IPS-20b (cell line): ENCODE measurements around the gene POLR2C.
"Not testable (repeated sequence)": the region's sequence is repeated elsewhere in the genome, so short reads cannot be mapped to it uniquely, and the experiment has no call there.

Experiments
- H3K27ac ChIP-seq: one replicate; pipeline ENCODE4 v1.5.1; 2013; ENCODE audit warnings: low read length
- H3K27me3 ChIP-seq: 2 replicates; pipeline ENCODE4 v1.6.1; 2013; ENCODE audit warnings: mild to moderate bottlenecking, low read length, inconsistent platforms; ENCODE audit not compliant: insufficient read depth
- H3K36me3 ChIP-seq: 2 replicates; pipeline ENCODE4 v1.6.1; 2013; ENCODE audit warnings: low read depth, mild to moderate bottlenecking, inconsistent platforms, low read length, moderate library complexity; ENCODE audit not compliant: insufficient read depth
- H3K4me1 ChIP-seq: 2 replicates; pipeline ENCODE4 v1.6.1; 2013; ENCODE audit warnings: mild to moderate bottlenecking, control low read depth, inconsistent platforms, low read length, moderate library complexity; ENCODE audit not compliant: insufficient read depth
- H3K4me3 ChIP-seq: 2 replicates; pipeline ENCODE4 v1.5.1; 2013; ENCODE audit warnings: mild to moderate bottlenecking, low read length, inconsistent platforms
- H3K9ac ChIP-seq: 2 replicates; pipeline ENCODE4 v1.6.1; 2013; ENCODE audit warnings: low read depth, mild to moderate bottlenecking, inconsistent platforms, low read length, moderate library complexity
- H3K9me3 ChIP-seq: 2 replicates; pipeline ENCODE4 v1.6.1; 2013; ENCODE audit warnings: mild to moderate bottlenecking, low read depth, low read length, inconsistent platforms; ENCODE audit not compliant: insufficient read depth

Gene POLR2C

DNA sequence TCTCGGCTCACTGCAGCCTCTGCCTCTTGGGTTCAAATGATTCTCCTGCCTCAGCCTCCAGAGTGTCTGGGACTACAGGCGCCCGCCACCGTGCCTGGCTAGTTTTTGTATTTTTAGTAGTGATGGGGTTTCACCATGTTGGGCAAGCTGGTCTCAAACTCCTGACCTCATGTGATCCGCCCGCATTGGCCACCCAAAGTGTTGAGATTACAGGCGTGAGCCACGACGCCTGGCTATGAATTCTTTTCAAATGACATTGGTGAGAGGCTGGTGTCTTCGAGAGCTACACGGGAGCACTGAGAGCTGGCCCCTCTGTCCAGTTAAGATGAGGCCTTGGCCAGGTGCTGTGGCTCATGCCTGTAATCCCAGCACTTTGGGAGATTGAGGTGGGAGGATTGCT is 37.5 kb downstream of the POLR2C start:
- H3K27me3 ChIP-seq, H3K9me3 ChIP-seq, H3K9ac ChIP-seq, H3K4me1 ChIP-seq, H3K36me3 ChIP-seq, H3K27ac ChIP-seq, H3K4me3 ChIP-seq: not testable (repeated sequence)

DNA sequence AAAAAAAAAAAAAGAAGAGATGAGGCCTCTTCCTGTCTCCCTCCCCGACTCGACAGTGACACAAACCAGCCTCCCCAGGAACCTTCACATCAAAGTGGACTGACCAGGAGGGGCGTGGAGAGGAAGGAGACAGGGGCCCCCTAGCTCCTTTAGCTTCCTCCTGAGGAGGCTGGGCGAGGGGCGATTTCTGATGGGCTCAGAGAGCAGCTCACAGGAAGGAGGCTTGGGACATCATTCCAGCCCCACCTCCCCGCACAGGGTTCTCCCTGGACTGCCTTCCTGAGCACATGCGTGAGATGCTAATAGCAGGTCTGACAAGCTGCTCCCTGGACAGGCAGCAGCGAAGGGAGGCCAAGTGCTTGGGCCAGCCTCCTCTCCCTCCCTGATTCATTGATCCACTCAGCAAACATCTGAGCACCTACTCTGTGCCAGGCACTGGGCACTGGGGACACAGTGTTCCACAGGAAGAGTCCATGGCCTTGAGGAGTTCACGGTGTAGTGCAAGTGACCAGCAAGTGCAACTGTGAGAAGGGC is 38.2 kb downstream of the POLR2C start:
- H3K36me3 ChIP-seq = no peaks in the 10 kb centered on the region
- no peak overlapping the region for H3K9ac ChIP-seq
- no peaks in the 10 kb centered on the region for H3K4me1 ChIP-seq
- no peak overlapping the region for H3K4me3 ChIP-seq
- H3K9me3 ChIP-seq = no peaks in the 10 kb centered on the region
- H3K27me3 ChIP-seq = no peaks in the 10 kb centered on the region
- no peak overlapping the region for H3K27ac ChIP-seq

DNA sequence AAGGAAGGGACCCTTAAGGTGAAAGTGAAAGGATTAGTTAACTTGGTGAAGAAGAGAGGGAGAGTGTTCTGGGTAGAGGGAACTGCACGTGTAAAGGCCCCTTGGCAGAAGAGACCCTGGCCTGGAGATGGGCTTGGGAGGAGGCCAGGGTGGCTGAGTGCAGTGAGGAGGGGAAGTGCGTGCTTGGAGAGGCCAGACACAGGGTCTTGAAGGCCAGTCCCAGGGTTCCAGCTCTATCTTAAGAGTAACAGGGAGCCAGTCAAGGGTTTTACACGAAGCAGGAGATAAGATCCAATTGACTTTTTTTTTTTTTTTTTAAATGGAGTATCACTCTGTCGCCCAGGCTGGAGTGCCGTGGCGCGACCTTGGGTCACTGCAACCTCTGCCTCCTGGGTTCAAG is 39.0 kb downstream of the POLR2C start:
- H3K27ac ChIP-seq = no peak overlapping the region
- no peaks in the 10 kb centered on the region for H3K9me3 ChIP-seq
- no peaks in the 10 kb centered on the region for H3K36me3 ChIP-seq
- no peaks in the 10 kb centered on the region for H3K4me1 ChIP-seq
- no peaks in the 10 kb centered on the region for H3K27me3 ChIP-seq
- H3K4me3 ChIP-seq = no peak overlapping the region
- no peak overlapping the region for H3K9ac ChIP-seq

DNA sequence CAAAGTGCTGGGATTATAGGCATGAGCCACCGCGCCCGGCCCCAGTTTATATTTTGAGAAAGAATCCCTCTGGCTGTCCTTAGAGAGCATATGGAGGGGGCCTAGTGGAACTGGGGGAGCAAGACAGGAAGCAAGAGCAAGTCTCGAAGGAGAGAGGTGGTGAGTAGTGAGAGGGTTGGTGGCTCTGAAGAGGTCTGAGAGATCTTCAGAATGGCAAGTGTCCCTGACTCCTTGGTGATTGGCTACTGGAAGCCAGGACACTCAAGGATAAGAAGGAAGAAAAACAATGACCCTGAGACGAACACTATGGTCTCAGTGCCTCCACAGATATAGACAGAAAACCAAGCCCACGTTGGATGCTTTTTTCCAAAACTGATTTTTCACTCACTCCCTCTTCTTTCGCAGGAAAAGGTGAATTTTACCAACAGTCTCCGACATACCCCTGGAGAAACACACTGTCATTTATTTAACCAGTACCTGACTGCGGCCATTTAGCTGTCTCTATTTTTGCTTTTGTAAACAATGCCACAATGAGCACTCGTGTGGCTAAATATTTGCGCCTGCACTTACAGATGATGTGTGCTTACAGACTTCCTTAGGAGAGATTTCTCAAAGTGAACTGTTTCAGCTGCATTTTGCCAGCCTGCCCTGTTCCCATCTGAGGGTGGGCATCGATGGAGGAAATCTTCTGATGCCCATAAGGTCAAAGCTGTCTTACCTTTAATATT is 39.7 kb downstream of the POLR2C start:
- Histone ChIP-seq H3K4me1 (no peaks in the 10 kb centered on the region), H3K4me3 (no peak overlapping the region), H3K9me3 (no peaks in the 10 kb centered on the region), H3K27ac (no peak overlapping the region), H3K27me3 (no peaks in the 10 kb centered on the region), H3K36me3 (no peaks in the 10 kb centered on the region), H3K9ac (no peak overlapping the region)

DNA sequence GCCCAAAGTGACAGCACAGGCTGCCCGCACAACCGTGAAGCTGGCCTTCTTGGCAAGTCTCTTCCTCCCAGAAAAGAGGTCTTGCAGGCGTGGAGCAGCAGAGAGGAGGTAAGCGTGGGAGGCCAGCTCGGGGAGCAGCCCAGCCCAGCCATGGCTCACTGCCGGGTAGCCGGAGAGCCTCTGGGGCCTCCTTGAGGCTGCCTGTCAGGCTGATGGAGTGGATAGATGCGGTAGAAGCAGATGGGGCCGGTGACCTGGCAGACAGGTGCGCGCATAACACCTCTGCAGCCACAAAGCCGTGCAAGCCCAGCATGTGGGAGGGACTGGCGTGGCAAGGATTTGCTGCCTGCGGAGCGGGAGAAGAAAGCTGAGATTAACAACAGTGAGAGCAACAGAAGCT is 40.9 kb downstream of the POLR2C start:
- no peaks in the 10 kb centered on the region for H3K36me3 ChIP-seq
- no peaks in the 10 kb centered on the region for H3K4me1 ChIP-seq
- H3K4me3 ChIP-seq = no peak overlapping the region
- H3K27me3 ChIP-seq = no peaks in the 10 kb centered on the region
- no peak overlapping the region for H3K9ac ChIP-seq
- H3K9me3 ChIP-seq = no peaks in the 10 kb centered on the region
- H3K27ac ChIP-seq = no peak overlapping the region

DNA sequence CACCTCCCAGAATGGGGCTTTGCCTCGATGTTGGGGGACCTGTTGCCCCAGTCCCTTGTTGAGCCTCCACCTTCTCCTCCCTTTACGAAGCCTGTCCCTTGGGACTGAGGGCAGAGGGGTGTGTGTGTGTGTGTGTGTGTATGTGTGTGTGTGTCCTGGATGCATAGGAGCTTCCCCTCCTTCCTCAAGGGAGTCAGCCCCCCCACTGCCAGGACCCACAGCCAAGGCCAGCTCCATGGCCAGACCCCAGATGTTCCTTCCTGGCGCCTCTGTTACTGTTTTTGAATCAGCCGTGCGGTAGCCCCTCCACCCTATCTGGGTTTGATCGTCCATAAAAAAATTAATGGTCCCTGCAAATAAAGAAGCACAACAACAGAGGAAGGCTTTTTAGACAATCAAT is 41.5 kb downstream of the POLR2C start:
- Histone ChIP-seq H3K27ac (no peak overlapping the region), H3K9me3 (no peaks in the 10 kb centered on the region), H3K9ac (no peak overlapping the region), H3K27me3 (no peaks in the 10 kb centered on the region), H3K4me1 (no peaks in the 10 kb centered on the region), H3K36me3 (no peaks in the 10 kb centered on the region), H3K4me3 (no peak overlapping the region)

DNA sequence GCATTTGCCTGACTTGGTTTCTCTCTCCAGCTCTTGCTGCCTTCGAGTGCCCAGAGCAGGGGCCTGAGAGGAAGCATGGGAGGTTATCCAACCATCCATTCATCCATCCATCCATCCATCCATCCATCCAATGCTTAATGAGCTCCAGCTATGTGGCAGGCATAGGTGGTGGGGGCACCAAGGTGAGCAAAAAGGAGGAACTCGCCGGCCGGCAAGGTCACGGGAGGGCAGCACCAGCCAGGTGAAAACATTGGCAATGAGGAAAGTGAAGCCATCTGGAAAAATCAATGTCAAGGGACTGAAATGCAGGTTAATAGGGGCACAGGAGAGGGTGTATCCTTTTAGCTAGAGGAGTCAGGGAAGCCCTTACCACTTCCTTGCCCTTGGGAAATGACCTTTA is 42.0 kb downstream of the POLR2C start:
- Histone ChIP-seq H3K4me3 (no peak overlapping the region), H3K9ac (no peak overlapping the region), H3K27me3 (no peaks in the 10 kb centered on the region), H3K4me1 (no peaks in the 10 kb centered on the region), H3K27ac (no peak overlapping the region), H3K36me3 (no peaks in the 10 kb centered on the region), H3K9me3 (no peaks in the 10 kb centered on the region)

DNA sequence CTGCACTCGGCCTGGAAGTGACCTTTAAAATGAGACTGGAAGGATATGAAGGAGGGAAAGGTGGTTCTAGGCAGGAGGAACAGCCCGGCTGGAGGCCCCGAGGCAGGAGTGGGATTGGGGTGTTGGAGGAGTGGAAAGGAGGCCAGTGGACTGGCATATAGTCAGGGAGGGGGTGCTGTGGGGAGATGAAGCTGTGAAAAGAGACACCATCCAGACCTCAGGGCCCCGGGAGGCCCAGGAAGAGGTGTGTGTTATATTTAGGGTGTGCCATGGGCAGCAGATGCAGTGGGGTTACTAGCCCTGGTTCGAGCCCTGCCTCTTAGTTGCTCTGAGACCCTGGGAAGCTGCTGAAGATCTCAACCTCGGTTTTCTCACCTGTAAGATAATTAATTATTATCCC is 42.7 kb downstream of the POLR2C start:
- Histone ChIP-seq H3K4me1 (no peaks in the 10 kb centered on the region), H3K9ac (no peak overlapping the region), H3K27me3 (no peaks in the 10 kb centered on the region), H3K27ac (no peak overlapping the region), H3K36me3 (no peaks in the 10 kb centered on the region), H3K4me3 (no peak overlapping the region), H3K9me3 (no peaks in the 10 kb centered on the region)

DNA sequence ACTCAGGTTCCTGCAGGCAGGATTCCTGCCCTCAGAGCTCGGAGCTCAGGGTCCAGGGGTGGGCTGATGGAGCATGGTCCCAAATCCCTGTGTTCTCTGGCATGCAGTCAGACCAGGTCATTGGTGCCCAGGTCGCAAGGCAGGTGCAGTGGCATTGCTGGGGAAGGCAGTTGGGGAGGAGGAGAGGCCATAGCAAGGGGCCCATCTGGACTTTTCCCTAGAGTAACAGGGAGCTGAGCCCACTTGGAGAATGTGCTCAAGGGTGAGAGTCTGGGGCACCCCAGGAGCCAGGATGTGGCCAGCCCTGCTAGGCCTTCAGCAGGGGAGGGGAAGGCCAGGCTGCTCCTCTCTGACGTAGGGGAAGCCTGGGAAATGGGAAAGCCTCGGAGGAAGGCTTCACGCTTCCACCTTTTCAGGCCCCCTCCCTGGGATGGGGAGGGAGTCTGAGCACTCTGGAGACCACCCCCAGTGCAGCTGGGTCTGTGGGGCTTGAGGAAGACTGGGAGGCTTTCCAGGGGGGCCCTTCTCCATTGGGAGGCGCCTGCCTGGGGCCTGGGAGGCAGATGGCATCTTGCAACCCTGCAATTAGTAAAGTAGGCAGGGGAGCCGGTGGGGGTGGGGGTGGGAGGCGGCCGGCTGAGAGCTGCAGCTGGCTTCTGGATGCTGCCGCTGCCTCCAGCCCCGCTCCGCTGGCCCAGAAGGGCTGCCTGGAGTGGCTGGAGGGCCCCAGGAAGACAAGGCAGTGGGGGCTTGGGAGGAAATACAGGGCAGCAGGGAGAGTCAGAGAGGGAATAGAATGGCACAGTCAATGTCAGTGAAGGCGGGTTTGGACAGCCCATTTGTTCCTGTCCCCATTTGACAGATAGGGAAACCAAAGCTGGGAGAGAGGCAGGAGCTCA is 44.9 kb downstream of the POLR2C start:
- Histone ChIP-seq H3K36me3 (0 out of 2 replicates have a peak, but pooled peaks cover 3% of the 10 kb centered on the region), H3K27ac (no peak overlapping the region), H3K9me3 (no peaks in the 10 kb centered on the region), H3K4me1 (no peaks in the 10 kb centered on the region), H3K27me3 (no peaks in the 10 kb centered on the region), H3K4me3 (no peak overlapping the region), H3K9ac (no peak overlapping the region)

DNA sequence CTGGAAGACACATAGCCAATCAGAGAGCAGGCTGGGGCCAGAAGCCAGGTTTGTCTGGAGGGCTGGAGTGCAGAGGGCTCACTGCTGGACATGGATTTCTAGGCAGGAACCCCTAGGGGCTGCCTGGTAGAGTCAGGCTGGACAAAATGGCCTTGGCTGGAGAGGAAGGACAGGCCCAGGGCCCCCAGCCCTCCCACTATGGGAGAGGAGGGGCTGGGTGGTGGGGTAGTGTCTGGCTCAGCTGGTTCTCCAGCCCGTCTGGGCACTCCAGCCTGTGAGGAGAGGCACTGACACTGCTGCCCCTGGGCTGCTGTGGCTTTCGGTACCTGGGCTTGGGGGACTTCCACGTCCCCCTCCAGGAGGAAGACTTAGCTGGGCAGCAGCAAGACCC is 45.6 kb downstream of the POLR2C start:
- Histone ChIP-seq H3K27me3 (no peaks in the 10 kb centered on the region), H3K9me3 (no peaks in the 10 kb centered on the region), H3K4me1 (no peaks in the 10 kb centered on the region), H3K36me3 (0 out of 2 replicates have a peak, but pooled peaks cover 5% of the 10 kb centered on the region), H3K9ac (no peak overlapping the region), H3K4me3 (no peak overlapping the region), H3K27ac (no peak overlapping the region)

DNA sequence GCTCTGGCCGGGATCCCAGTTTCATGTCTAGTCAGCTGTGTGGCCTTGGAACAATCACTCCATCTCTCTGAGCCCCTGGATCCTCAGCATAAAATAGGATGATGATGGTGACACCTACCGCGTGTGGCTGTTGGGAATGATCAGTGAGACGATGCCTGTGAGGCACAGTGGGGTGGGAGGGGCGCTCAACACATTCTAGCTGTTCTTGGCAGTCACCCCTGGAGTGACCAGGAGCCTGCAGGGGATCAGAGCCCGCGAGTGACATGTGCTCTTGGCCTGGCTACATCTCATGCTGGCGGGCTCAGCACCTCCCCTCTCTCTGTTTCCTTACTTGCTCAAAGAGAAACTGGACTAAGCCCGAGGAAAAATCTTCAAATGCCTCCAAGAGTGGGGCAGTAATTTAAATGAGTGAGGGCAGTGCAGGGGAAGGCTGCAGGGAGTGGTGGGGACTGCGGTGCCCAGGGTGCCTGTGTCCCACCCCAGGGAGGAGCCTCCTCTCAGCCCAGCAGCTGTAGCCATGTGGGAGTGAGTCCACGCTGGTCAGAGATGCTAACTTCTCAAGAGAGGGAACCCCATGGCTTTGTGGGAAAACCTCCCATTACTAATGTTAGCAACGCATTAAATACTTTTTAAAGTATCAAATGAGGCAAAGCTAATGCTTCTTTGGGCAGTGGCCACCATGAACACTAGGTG is 46.9 kb downstream of the POLR2C start:
- Histone ChIP-seq H3K36me3 (peaks cover 7% of the 10 kb centered on the region; the same call in 1 of the 2 replicates), H3K4me1 (no peaks in the 10 kb centered on the region), H3K27me3 (no peaks in the 10 kb centered on the region), H3K9ac (no peak overlapping the region; the same call in 1 of the 2 replicates), H3K27ac (no peak overlapping the region), H3K9me3 (no peaks in the 10 kb centered on the region), H3K4me3 (no peak overlapping the region)
